ENCODE data around the gene MANBA. TPM values are rescaled to one million over a fixed set of nuclear protein-coding genes. Genes with fewer than 3 reads are reported as not detected.

MANBA gene
- polyA plus RNA-seq, 2 of the 4 experiments (the other 2 are of a cell fraction), result 9.3 to 10.4 TPM

GRCh38 chr4:102733084-102733483 is 27.7 kb downstream of the MANBA start:
- TF ChIP-seq TP53 (CRISPR knock-in tag; IDR thresholded peaks at IDR 0.05) (no peak), HOXB13 (CRISPR knock-in tag; IDR thresholded peaks at IDR 0.05; ENCODE audit: low read depth) (no peak), HDAC2 (IDR thresholded peaks at IDR 0.05) (no peak), ELK1 (IDR thresholded peaks at IDR 0.05; ENCODE audit: low read depth, low read length) (no peak), NFE2L2 (conservative IDR thresholded peaks at IDR 0.05; ENCODE audit: low read length) (no peak), ZC3H11A (IDR thresholded peaks at IDR 0.05) (no peak), MAX (IDR thresholded peaks at IDR 0.05) (no peak), POLR2A (IDR thresholded peaks at IDR 0.05; ENCODE audit: low read length) (no peak), GATA3 (IDR thresholded peaks at IDR 0.05; ENCODE audit: borderline replicate concordance) (no peak), HOXA7 (CRISPR knock-in tag; IDR thresholded peaks at IDR 0.05) (no peak), EP300 (IDR thresholded peaks at IDR 0.05) (no peak), BHLHE40 (IDR thresholded peaks at IDR 0.05; ENCODE audit: low read depth, low read length) (no peak), BCL3 (IDR thresholded peaks at IDR 0.05) (no peak), HEYL (CRISPR knock-in tag; IDR thresholded peaks at IDR 0.05) (no peak), RCOR1 (IDR thresholded peaks at IDR 0.05; ENCODE audit: low read depth, low read length) (no peak), ATOH8 (CRISPR knock-in tag; IDR thresholded peaks at IDR 0.05; ENCODE audit: low read depth) (no peak), FOSB (CRISPR knock-in tag; IDR thresholded peaks at IDR 0.05) (no peak), REST (IDR thresholded peaks at IDR 0.05) (no peak)
- peaks cover 13% of the 10 kb centered on the region for H3K4me1 ChIP-seq
- H3K9me3 ChIP-seq, result no peaks in the 10 kb centered on the region
- H3K27ac ChIP-seq, result no peak overlapping the region
- 90% methylated on average over 3 of the region's 3 CpGs for WGBS (ENCODE audit: missing lambda C conversion rate)
- ChIA-PET CTCF (no interaction called here), POLR2A (no interaction called here)
- DNase-seq (ENCODE audit: low read depth in 1 of 2, low spot score in 1 of 2) (no peak), ATAC-seq (no peak), FAIRE-seq (no peak)
- no peak overlapping the region for H3K4me2 ChIP-seq
- no peak overlapping the region for H3K4me3 ChIP-seq

- Histone ChIP-seq H3K27ac (no peak overlapping the region), H3K4me1 (peaks cover 13% of the 10 kb centered on the region), H3K4me3 (no peak overlapping the region), H3K4me2 (no peak overlapping the region), H3K9me3 (no peaks in the 10 kb centered on the region)
- DNase-seq (ENCODE audit: low read depth in 1 of 2, low spot score in 1 of 2) (no peak), ATAC-seq (no peak), FAIRE-seq (no peak)
- TF ChIP-seq EP300 (IDR thresholded peaks at IDR 0.05), result no peak
- no peak for TF ChIP-seq NPAS2 (CRISPR knock-in tag; IDR thresholded peaks at IDR 0.05; ENCODE audit: borderline replicate concordance)
- no peak for TF ChIP-seq FOSB (CRISPR knock-in tag; IDR thresholded peaks at IDR 0.05)
- no peak for TF ChIP-seq TP53 (CRISPR knock-in tag; IDR thresholded peaks at IDR 0.05)
- TF ChIP-seq ZSCAN20 (CRISPR knock-in tag; IDR thresholded peaks at IDR 0.05), result no peak
- TF ChIP-seq HOXB5 (CRISPR knock-in tag; IDR thresholded peaks at IDR 0.05), result no peak
- TF ChIP-seq NR3C1 (IDR thresholded peaks at IDR 0.05), result no peak
- TF ChIP-seq RCOR1 (IDR thresholded peaks at IDR 0.05; ENCODE audit: low read depth, low read length), result no peak
- TF ChIP-seq MAZ (IDR thresholded peaks at IDR 0.05; ENCODE audit: borderline replicate concordance, low read depth, low read length), result no peak
- no peak for TF ChIP-seq CHD4 (IDR thresholded peaks at IDR 0.05; ENCODE audit: borderline replicate concordance)
- no peak for TF ChIP-seq E2F6 (IDR thresholded peaks at IDR 0.05; ENCODE audit: borderline replicate concordance, low read depth)
- ChIA-PET POLR2A (no interaction called here), CTCF (no interaction called here)
- 88% methylated on average over 5 of the region's 5 CpGs for WGBS (ENCODE audit: missing lambda C conversion rate)
These were observed 28.1 kb downstream of the MANBA start for GRCh38 chr4:102732678-102733077.

Measured in A549 (cell line).